Keratinocyte (primary cell): Measurements from ENCODE around the gene F2RL2. TPM values are rescaled to one million over a fixed set of nuclear protein-coding genes. Genes with fewer than 3 reads are reported as not detected.

Source experiments
- DNase-seq: peaks from one replicate; pipeline ENCODE4 v3.0.0-alpha.2; 2011; ENCODE audit warnings: low read depth, missing footprints, low spot score
- FAIRE-seq: peaks from 2 replicates; lab custom pipeline; 2011; peaks lifted over from hg19 to GRCh38; lab: Jason Lieb, UNC
- H2AFZ ChIP-seq: 2 replicates; pipeline ENCODE4 v1.6.0; 2012; ENCODE audit warnings: low read length, control low read depth, inconsistent platforms; ENCODE audit not compliant: control insufficient read depth
- H3K27ac ChIP-seq: 2 replicates; pipeline ENCODE4 v1.5.1; 2011; ENCODE audit warnings: low read length; ENCODE audit not compliant: control insufficient read depth, insufficient read depth
- H3K27me3 ChIP-seq: 3 replicates; pipeline ENCODE4 v1.6.0; 2011; ENCODE audit warnings: low read length; ENCODE audit not compliant: control insufficient read depth, insufficient read depth; ENCODE audit errors: extremely low read depth
- H3K36me3 ChIP-seq, 2 experiments: 2 replicates in 1 of 2; 3 replicates in 1 of 2; pipeline ENCODE4 v1.5.1; 2011; ENCODE audit warnings: low read length in 2 of 2, mild to moderate bottlenecking in 1 of 2; ENCODE audit not compliant: control insufficient read depth in 2 of 2, insufficient read depth in 2 of 2; ENCODE audit errors: extremely low read depth in 1 of 2
- H3K4me1 ChIP-seq: 3 replicates; pipeline ENCODE4 v1.5.1; 2011; ENCODE audit warnings: low read length; ENCODE audit not compliant: control insufficient read depth, insufficient read depth; ENCODE audit errors: extremely low read depth
- H3K4me2 ChIP-seq: 3 replicates; pipeline ENCODE4 v1.6.0; 2011; ENCODE audit warnings: low read depth, low read length; ENCODE audit not compliant: control insufficient read depth, insufficient read depth; ENCODE audit errors: extremely low read depth
- H3K4me3 ChIP-seq, 3 experiments: fragments of 200-600 bp in 1 of 3; sonication (generic) in 1 of 3; 2 replicates in 2 of 3; 3 replicates in 1 of 3; pipeline ENCODE4 v1.5.1; 2011 to 2016; ENCODE audit warnings: low read length in 3 of 3, mild to moderate bottlenecking in 3 of 3, control low read depth in 2 of 3, inconsistent platforms in 1 of 3, low read depth in 1 of 3, mixed read lengths in 1 of 3, mixed run types in 1 of 3, moderate library complexity in 1 of 3; ENCODE audit not compliant: control insufficient read depth in 2 of 3, insufficient read depth in 2 of 3; ENCODE audit errors: extremely low read depth in 1 of 3
- H3K79me2 ChIP-seq: 2 replicates; pipeline ENCODE4 v1.6.0; 2012; ENCODE audit warnings: low read length; ENCODE audit not compliant: control insufficient read depth, insufficient read depth
- H3K9ac ChIP-seq: 3 replicates; pipeline ENCODE4 v1.6.0; 2011; ENCODE audit warnings: low read length; ENCODE audit not compliant: control insufficient read depth, insufficient read depth; ENCODE audit errors: extremely low read depth
- H3K9me1 ChIP-seq: 3 replicates; pipeline ENCODE4 v1.6.0; 2011; ENCODE audit warnings: low read length; ENCODE audit not compliant: control insufficient read depth, insufficient read depth; ENCODE audit errors: extremely low read depth
- H3K9me3 ChIP-seq: 2 replicates; pipeline ENCODE4 v1.5.1; 2012; ENCODE audit warnings: low read depth, low read length; ENCODE audit not compliant: control insufficient read depth
- H4K20me1 ChIP-seq: 3 replicates; pipeline ENCODE4 v1.6.0; 2011; ENCODE audit warnings: low read length; ENCODE audit not compliant: control insufficient read depth, insufficient read depth; ENCODE audit errors: extremely low read depth
- CTCF ChIP-seq, 3 experiments: IDR thresholded peaks in 1 of 3; conservative IDR thresholded peaks in 1 of 3; optimal IDR thresholded peaks in 1 of 3; 2 replicates in 2 of 3; 3 replicates in 1 of 3; pipeline versions ENCODE3 to v1.5.1; 2011; ENCODE audit warnings: low read length in 3 of 3, mild to moderate bottlenecking in 3 of 3, moderate library complexity in 2 of 3, control low read depth in 1 of 3, inconsistent platforms in 1 of 3; ENCODE audit not compliant: insufficient read depth in 2 of 3; ENCODE audit errors: extremely low read depth in 1 of 3
- EZH2 ChIP-seq: IDR thresholded peaks from one replicate; pipeline ENCODE4 v1.6.1; 2012; ENCODE audit warnings: inconsistent platforms, mild to moderate bottlenecking, low read length, moderate library complexity
- dilution Hi-C: fragments of 300-500 bp; cut with MboI; formaldehyde crosslinking; loops from one replicate; pipeline ENCODE4 v1.7.0; 2020; ENCODE audit warnings: low sequenced_read_pairs; ENCODE audit not compliant: extremely low pct_ligation_motif_present
- polyA plus RNA-seq, 5 experiments: library from polyadenylated mRNA; depleted of rRNA in 3 of 5; stranded (reverse) in 3 of 5; stranded (forward) in 1 of 5; unstranded in 1 of 5; fragments of >200 nt; gene quantifications; 1 replicate in 1 of 5; 2 replicates in 3 of 5; 3 replicates in 1 of 5; pipeline versions ENCODE4 v1.2.1 to v1.2.3, GENCODE V29; 2011 to 2012; ENCODE audit warnings: missing spikeins in 2 of 5, low read depth in 1 of 5, low replicate concordance in 1 of 5

Gene F2RL2
- polyA plus RNA-seq, 1 donor (not counting 4 experiments of a cell fraction or from before 2014, with no cell fraction given): not detected

- no peak overlapping the region for H3K9ac ChIP-seq
- H3K4me3 ChIP-seq: no peak overlapping the region
- no peaks in the 10 kb centered on the region for H3K27me3 ChIP-seq
- no peaks in the 10 kb centered on the region for H4K20me1 ChIP-seq
- DNase-seq (no peak), FAIRE-seq (no peak)
- TF ChIP-seq CTCF (optimal IDR thresholded peaks at IDR 0.05 in 1 of 3, IDR thresholded peaks at IDR 0.05 in 1 of 3, conservative IDR thresholded peaks at IDR 0.05 in 1 of 3; ENCODE audit: extremely low read depth in 1 of 3, insufficient read depth in 2 of 3, low read length in 3 of 3): no peak
- no peak for TF ChIP-seq EZH2
- dilution Hi-C loops: no loop called here
- H3K79me2 ChIP-seq: no peaks in the 10 kb centered on the region
- no peaks in the 10 kb centered on the region for H3K4me1 ChIP-seq
- H3K4me2 ChIP-seq: no peak overlapping the region
- peaks cover 4% of the 10 kb centered on the region for H3K9me3 ChIP-seq
- no peak overlapping the region for H2AFZ ChIP-seq
- H3K27ac ChIP-seq: no peak overlapping the region
- H3K36me3 ChIP-seq: no peaks in the 10 kb centered on the region
- no peaks in the 10 kb centered on the region for H3K9me1 ChIP-seq
These were observed 25.9 kb upstream of the F2RL2 start for GRCh38 chr5:76649140-76649539.

GRCh38 chr5:76643371-76643770 is 20.2 kb upstream of the F2RL2 start:
- Histone ChIP-seq H3K4me2 (no peak overlapping the region), H3K27me3 (no peaks in the 10 kb centered on the region), H3K79me2 (no peaks in the 10 kb centered on the region), H2AFZ (no peak overlapping the region), H3K4me1 (no peaks in the 10 kb centered on the region), H4K20me1 (no peaks in the 10 kb centered on the region), H3K9me3 (no peaks in the 10 kb centered on the region), H3K4me3 (no peak overlapping the region), H3K27ac (no peak overlapping the region), H3K9ac (no peak overlapping the region), H3K9me1 (no peaks in the 10 kb centered on the region), H3K36me3 (no peaks in the 10 kb centered on the region)
- dilution Hi-C loops: no loop called here
- DNase-seq (no peak), FAIRE-seq (no peak)
- TF ChIP-seq EZH2 (no peak), CTCF (optimal IDR thresholded peaks at IDR 0.05 in 1 of 3, IDR thresholded peaks at IDR 0.05 in 1 of 3, conservative IDR thresholded peaks at IDR 0.05 in 1 of 3; ENCODE audit: extremely low read depth in 1 of 3, insufficient read depth in 2 of 3, low read length in 3 of 3) (no peak)
